ENCODE measurements around the gene SUSD1.

SUSD1 gene

GRCh38 chr9:112188884-112189283 lies 13.8 kb upstream of the SUSD1 start:
- Histone ChIP-seq H3K79me2 (ENCODE audit: control insufficient read depth, insufficient read depth, low read length) (no peaks in the 10 kb centered on the region), H3K27ac (ENCODE audit: low read depth, low read length) (no peak overlapping the region), H3K79me1 (ENCODE audit: low read length) (no peaks in the 10 kb centered on the region), H3K4me1 (ENCODE audit: control insufficient read depth, low read depth, low read length) (no peaks in the 10 kb centered on the region), H2BK15ac (replicated peaks; ENCODE audit: low read depth) (no peak overlapping the region), H4K5ac (ENCODE audit: low read length) (no peak overlapping the region), H3K56ac (ENCODE audit: low read length) (no peak overlapping the region), H3K18ac (ENCODE audit: low read length) (no peak overlapping the region), H3K4ac (ENCODE audit: low read depth, low read length) (no peak overlapping the region), H3K27me3 (ENCODE audit: insufficient read depth, low read length, poor library complexity) (no peaks in the 10 kb centered on the region), H2AK5ac (ENCODE audit: low read length) (no peak overlapping the region), H2BK120ac (ENCODE audit: low read depth, low read length) (no peak overlapping the region), H3K4me2 (ENCODE audit: low read length) (no peak overlapping the region), H3K23ac (ENCODE audit: low read length) (no peak overlapping the region), H3K36me3 (ENCODE audit: control insufficient read depth, insufficient read depth, low read length) (no peaks in the 10 kb centered on the region), H2BK5ac (ENCODE audit: low read length) (no peak overlapping the region), H4K8ac (ENCODE audit: low read depth, low read length) (no peak overlapping the region), H3K4me3 (ENCODE audit: low read length) (no peak overlapping the region), H3K9ac (ENCODE audit: low read length) (no peak overlapping the region)
- WGBS (ENCODE audit: extremely low coverage, insufficient coverage, low lambda C conversion rate): no CpG with 5 or more reads among the region's 1 CpG
- no peak for DNase-seq

GRCh38 chr9:112187404-112187803 lies 12.3 kb upstream of the SUSD1 start:
- Histone ChIP-seq H3K79me1 (ENCODE audit: low read length) (no peaks in the 10 kb centered on the region), H2BK15ac (replicated peaks; ENCODE audit: low read depth) (no peak overlapping the region), H3K4ac (ENCODE audit: low read depth, low read length) (no peak overlapping the region), H3K56ac (ENCODE audit: low read length) (no peak overlapping the region), H2BK5ac (ENCODE audit: low read length) (no peak overlapping the region), H3K79me2 (ENCODE audit: control insufficient read depth, insufficient read depth, low read length) (no peaks in the 10 kb centered on the region), H3K27ac (ENCODE audit: low read depth, low read length) (no peak overlapping the region), H2AK5ac (ENCODE audit: low read length) (no peak overlapping the region), H3K18ac (ENCODE audit: low read length) (no peak overlapping the region), H3K4me3 (ENCODE audit: low read length) (no peak overlapping the region), H2BK120ac (ENCODE audit: low read depth, low read length) (no peak overlapping the region), H3K27me3 (ENCODE audit: insufficient read depth, low read length, poor library complexity) (no peaks in the 10 kb centered on the region), H3K23ac (ENCODE audit: low read length) (no peak overlapping the region), H3K4me2 (ENCODE audit: low read length) (no peak overlapping the region), H3K36me3 (ENCODE audit: control insufficient read depth, insufficient read depth, low read length) (no peaks in the 10 kb centered on the region), H3K4me1 (ENCODE audit: control insufficient read depth, low read depth, low read length) (no peaks in the 10 kb centered on the region), H3K9ac (ENCODE audit: low read length) (no peak overlapping the region), H4K8ac (ENCODE audit: low read depth, low read length) (no peak overlapping the region), H4K5ac (ENCODE audit: low read length) (no peak overlapping the region)
- WGBS (ENCODE audit: extremely low coverage, insufficient coverage, low lambda C conversion rate): no CpG with 5 or more reads among the region's 4 CpGs
- DNase-seq: no peak

GRCh38 chr9:112186695-112187094 lies 11.6 kb upstream of the SUSD1 start:
- Histone ChIP-seq H3K27ac (ENCODE audit: low read depth, low read length) (no peak overlapping the region), H3K4ac (ENCODE audit: low read depth, low read length) (no peak overlapping the region), H2BK15ac (replicated peaks; ENCODE audit: low read depth) (no peak overlapping the region), H2AK5ac (ENCODE audit: low read length) (no peak overlapping the region), H2BK120ac (ENCODE audit: low read depth, low read length) (no peak overlapping the region), H3K36me3 (ENCODE audit: control insufficient read depth, insufficient read depth, low read length) (no peaks in the 10 kb centered on the region), H3K56ac (ENCODE audit: low read length) (no peak overlapping the region), H3K4me1 (ENCODE audit: control insufficient read depth, low read depth, low read length) (no peaks in the 10 kb centered on the region), H3K4me3 (ENCODE audit: low read length) (no peak overlapping the region), H3K23ac (ENCODE audit: low read length) (no peak overlapping the region), H3K9ac (ENCODE audit: low read length) (no peak overlapping the region), H3K4me2 (ENCODE audit: low read length) (no peak overlapping the region), H3K79me2 (ENCODE audit: control insufficient read depth, insufficient read depth, low read length) (no peaks in the 10 kb centered on the region), H3K79me1 (ENCODE audit: low read length) (no peaks in the 10 kb centered on the region), H2BK5ac (ENCODE audit: low read length) (no peak overlapping the region), H3K27me3 (ENCODE audit: insufficient read depth, low read length, poor library complexity) (no peaks in the 10 kb centered on the region), H4K8ac (ENCODE audit: low read depth, low read length) (no peak overlapping the region), H4K5ac (ENCODE audit: low read length) (no peak overlapping the region), H3K18ac (ENCODE audit: low read length) (no peak overlapping the region)
- DNase-seq: no peak
- WGBS (ENCODE audit: extremely low coverage, insufficient coverage, low lambda C conversion rate): no CpG with 5 or more reads among the region's 4 CpGs

- H2BK5ac ChIP-seq (ENCODE audit: low read length): no peak overlapping the region
- no peak overlapping the region for H4K5ac ChIP-seq (ENCODE audit: low read length)
- no peak overlapping the region for H3K27ac ChIP-seq (ENCODE audit: low read depth, low read length)
- H3K36me3 ChIP-seq (ENCODE audit: control insufficient read depth, insufficient read depth, low read length): no peaks in the 10 kb centered on the region
- no peaks in the 10 kb centered on the region for H3K27me3 ChIP-seq (ENCODE audit: insufficient read depth, low read length, poor library complexity)
- no peak overlapping the region for H2BK120ac ChIP-seq (ENCODE audit: low read depth, low read length)
- DNase-seq: no peak
- H3K23ac ChIP-seq (ENCODE audit: low read length): no peak overlapping the region
- peaks cover 3% of the 10 kb centered on the region for H3K4me1 ChIP-seq (ENCODE audit: control insufficient read depth, low read depth, low read length)
- no peak overlapping the region for H3K18ac ChIP-seq (ENCODE audit: low read length)
- H3K4ac ChIP-seq (ENCODE audit: low read depth, low read length): no peak overlapping the region
- H3K4me2 ChIP-seq (ENCODE audit: low read length): no peak overlapping the region
- no peak overlapping the region for H4K8ac ChIP-seq (ENCODE audit: low read depth, low read length)
- no peak overlapping the region for H3K4me3 ChIP-seq (ENCODE audit: low read length)
- H3K79me1 ChIP-seq (ENCODE audit: low read length): no peaks in the 10 kb centered on the region
- H3K9ac ChIP-seq (ENCODE audit: low read length): no peak overlapping the region
- no peak overlapping the region for H3K56ac ChIP-seq (ENCODE audit: low read length)
- no peak overlapping the region for H2AK5ac ChIP-seq (ENCODE audit: low read length)
- H2BK15ac ChIP-seq (replicated peaks; ENCODE audit: low read depth): no peak overlapping the region
- H3K79me2 ChIP-seq (ENCODE audit: control insufficient read depth, insufficient read depth, low read length): no peaks in the 10 kb centered on the region
- WGBS (ENCODE audit: extremely low coverage, insufficient coverage, low lambda C conversion rate): no CpG with 5 or more reads among the region's 2 CpGs
These were observed 9.8 kb upstream of the SUSD1 start for GRCh38 chr9:112184946-112185345.

- no peak overlapping the region for H3K4me3 ChIP-seq (ENCODE audit: low read length)
- no peak overlapping the region for H4K5ac ChIP-seq (ENCODE audit: low read length)
- H3K4ac ChIP-seq (ENCODE audit: low read depth, low read length): no peak overlapping the region
- H3K27ac ChIP-seq (ENCODE audit: low read depth, low read length): no peak overlapping the region
- no peak overlapping the region for H3K18ac ChIP-seq (ENCODE audit: low read length)
- no CpG with 5 or more reads among the region's 3 CpGs for WGBS (ENCODE audit: extremely low coverage, insufficient coverage, low lambda C conversion rate)
- H3K9ac ChIP-seq (ENCODE audit: low read length): no peak overlapping the region
- DNase-seq: no peak
- H3K4me2 ChIP-seq (ENCODE audit: low read length): no peak overlapping the region
- H3K56ac ChIP-seq (ENCODE audit: low read length): no peak overlapping the region
- no peaks in the 10 kb centered on the region for H3K79me2 ChIP-seq (ENCODE audit: control insufficient read depth, insufficient read depth, low read length)
- peaks cover 3% of the 10 kb centered on the region for H3K4me1 ChIP-seq (ENCODE audit: control insufficient read depth, low read depth, low read length)
- H2AK5ac ChIP-seq (ENCODE audit: low read length): no peak overlapping the region
- H2BK120ac ChIP-seq (ENCODE audit: low read depth, low read length): no peak overlapping the region
- no peaks in the 10 kb centered on the region for H3K79me1 ChIP-seq (ENCODE audit: low read length)
- H3K27me3 ChIP-seq (ENCODE audit: insufficient read depth, low read length, poor library complexity): no peaks in the 10 kb centered on the region
- no peaks in the 10 kb centered on the region for H3K36me3 ChIP-seq (ENCODE audit: control insufficient read depth, insufficient read depth, low read length)
- H4K8ac ChIP-seq (ENCODE audit: low read depth, low read length): no peak overlapping the region
- H2BK5ac ChIP-seq (ENCODE audit: low read length): no peak overlapping the region
- H2BK15ac ChIP-seq (replicated peaks; ENCODE audit: low read depth): no peak overlapping the region
- H3K23ac ChIP-seq (ENCODE audit: low read length): no peak overlapping the region
These were observed 9.1 kb upstream of the SUSD1 start for GRCh38 chr9:112184221-112184620.

GRCh38 chr9:112180387-112180881 lies 5.3 kb upstream of the SUSD1 start:
- Histone ChIP-seq H2BK15ac (replicated peaks; ENCODE audit: low read depth) (no peak overlapping the region), H3K4me2 (ENCODE audit: low read length) (no peak overlapping the region), H3K18ac (ENCODE audit: low read length) (peak overlapping the region; percentile 6), H3K56ac (ENCODE audit: low read length) (no peak overlapping the region), H3K79me1 (ENCODE audit: low read length) (no peaks in the 10 kb centered on the region), H3K9ac (ENCODE audit: low read length) (no peak overlapping the region), H4K8ac (ENCODE audit: low read depth, low read length) (no peak overlapping the region), H3K79me2 (ENCODE audit: control insufficient read depth, insufficient read depth, low read length) (no peaks in the 10 kb centered on the region), H3K27me3 (ENCODE audit: insufficient read depth, low read length, poor library complexity) (no peaks in the 10 kb centered on the region), H3K4me3 (ENCODE audit: low read length) (no peak overlapping the region), H2AK5ac (ENCODE audit: low read length) (no peak overlapping the region), H3K4ac (ENCODE audit: low read depth, low read length) (no peak overlapping the region), H3K23ac (ENCODE audit: low read length) (no peak overlapping the region), H3K27ac (ENCODE audit: low read depth, low read length) (no peak overlapping the region), H2BK5ac (ENCODE audit: low read length) (no peak overlapping the region), H2BK120ac (ENCODE audit: low read depth, low read length) (no peak overlapping the region), H3K36me3 (ENCODE audit: control insufficient read depth, insufficient read depth, low read length) (no peaks in the 10 kb centered on the region), H4K5ac (ENCODE audit: low read length) (no peak overlapping the region), H3K4me1 (ENCODE audit: control insufficient read depth, low read depth, low read length) (peaks cover 3% of the 10 kb centered on the region)
- peak; percentile 54 for DNase-seq
- no CpG with 5 or more reads among the region's 3 CpGs for WGBS (ENCODE audit: extremely low coverage, insufficient coverage, low lambda C conversion rate)

All from mesendoderm (in vitro differentiated cells).